K562 (cell line): Measurements from ENCODE around the gene RBM4B. TPM values are rescaled to one million over a fixed set of nuclear protein-coding genes. Genes with fewer than 3 reads are reported as not detected.

Source experiments
- CCAR2 ChIP-seq: fragments of 200-400 bp; formaldehyde crosslinking; IDR thresholded peaks from 2 replicates; pipeline ENCODE4 v1.6.1; 2017; ENCODE audit warnings: mild to moderate bottlenecking, low read depth, low read length
- DMBX1 ChIP-seq: fragments of 250-450 bp; sonication (Bioruptor Pico); IDR thresholded peaks from 2 replicates; pipeline ENCODE4 v1.8.0; 2022; ENCODE audit warnings: inconsistent platforms, mild to moderate bottlenecking, moderate library complexity, borderline replicate concordance
- MTA3 ChIP-seq: fragments of 450-650 bp; formaldehyde crosslinking; IDR thresholded peaks from 2 replicates; pipeline ENCODE4 v1.6.1; 2017; ENCODE audit warnings: mild to moderate bottlenecking, borderline replicate concordance
- MXD1 ChIP-seq: fragments of 250-450 bp; sonication (Bioruptor Pico); IDR thresholded peaks from 2 replicates; pipeline ENCODE4 v1.8.0; 2021; ENCODE audit warnings: borderline replicate concordance, mild to moderate bottlenecking, moderate library complexity; ENCODE audit not compliant: poor library complexity, severe bottlenecking
- PHF8 ChIP-seq: fragments of 200-600 bp; sonication (generic); IDR thresholded peaks from 2 replicates; pipeline ENCODE4 v1.6.1; 2012; ENCODE audit warnings: mixed run types, mild to moderate bottlenecking, inconsistent platforms, low read length, moderate library complexity, borderline replicate concordance
- REST ChIP-seq, 2 experiments: fragments of 450-650 bp; formaldehyde crosslinking in 1 of 2; IDR thresholded peaks; 2 replicates each; pipeline versions ENCODE4 v1.4.0 to v1.6.1; 2014 to 2020; ENCODE audit warnings: mild to moderate bottlenecking in 2 of 2, borderline replicate concordance in 1 of 2, low read depth in 1 of 2
- SIX5 ChIP-seq, 2 experiments: IDR thresholded peaks; 2 replicates each; pipeline ENCODE4 v1.6.1; 2011; ENCODE audit warnings: low read length in 2 of 2, borderline replicate concordance in 1 of 2, low read depth in 1 of 2, mild to moderate bottlenecking in 1 of 2, moderate library complexity in 1 of 2; ENCODE audit not compliant: insufficient read depth in 1 of 2
- TOE1 ChIP-seq, 2 experiments: fragments of 450-650 bp in 1 of 2; sonication (generic) in 1 of 2; formaldehyde crosslinking in 1 of 2; IDR thresholded peaks; 2 replicates each; pipeline versions ENCODE4 v1.7.1 to v1.8.0; 2016 to 2022; ENCODE audit warnings: borderline replicate concordance in 2 of 2, mild to moderate bottlenecking in 2 of 2, antibody characterized with exemption in 1 of 2, inconsistent platforms in 1 of 2, low read depth in 1 of 2, missing genetic modification reagents in 1 of 2, moderate library complexity in 1 of 2
- USF2 ChIP-seq: sonication (generic); formaldehyde crosslinking; IDR thresholded peaks from 2 replicates; pipeline ENCODE4 v1.5.0; 2020; ENCODE audit warnings: missing genetic modification reagents
- ZNF311 ChIP-seq: fragments of 250-450 bp; sonication (Bioruptor Pico); IDR thresholded peaks from 2 replicates; pipeline ENCODE4 v1.4.0; 2020; ENCODE audit warnings: mild to moderate bottlenecking, moderate library complexity
- ZNF384 ChIP-seq: IDR thresholded peaks from 2 replicates; pipeline ENCODE4 v1.6.1; 2012; ENCODE audit warnings: low read depth, low read length, improper control_type of control experiment
- ZNF512 ChIP-seq: IDR thresholded peaks from 2 replicates; pipeline ENCODE4 v1.6.1; 2016; ENCODE audit warnings: missing genetic modification characterization, missing compliant biosample characterization
- polyA plus RNA-seq, 8 experiments: library from polyadenylated mRNA; depleted of rRNA in 4 of 8; stranded (reverse) in 5 of 8; unstranded in 3 of 8; fragments of >200 nt; fragmentation: Nextera tagmentation in 2 of 8; fragmentation: Illumina TruSeq in 1 of 8; extraction: Ambion mirVana in 2 of 8; extraction: Trizol in 1 of 8; gene quantifications; 2 replicates each; pipeline versions ENCODE4 v1.2.1 to v1.2.3, GENCODE V29; 2011 to 2014; ENCODE audit warnings: inconsistent platforms in 1 of 8, missing spikeins in 1 of 8
- total RNA-seq, 7 experiments: library from RNA; depleted of rRNA in 6 of 7; stranded (reverse); fragments of >200 nt in 6 of 7; fragmentation: Illumina TruSeq in 2 of 7; extraction: Trizol in 2 of 7; gene quantifications; 2 replicates each; pipeline versions ENCODE4 v1.2.1 to v1.2.3, GENCODE V29; 2011 to 2021; ENCODE audit warnings: low replicate concordance in 1 of 7

Gene RBM4B
- total and polyA plus RNA-seq, 9 of the 15 experiments (the other 6 are each of a cell fraction or from before 2014, with no cell fraction given): 14.6 to 39.9 (median 23.3) TPM

- TF ChIP-seq TOE1 (IDR thresholded peaks at IDR 0.05; ENCODE audit: borderline replicate concordance) (peak; percentile 52; the same call in 1 of the 2 replicates), TOE1 (CRISPR knock-in tag; IDR thresholded peaks at IDR 0.05; ENCODE audit: borderline replicate concordance, low read depth) (peak; percentile 49; the same call in 1 of the 2 replicates), MTA3 (peak; percentile 86; the same call in 1 of the 2 replicates), SIX5 (IDR thresholded peaks at IDR 0.05; ENCODE audit: borderline replicate concordance in 1 of 2, insufficient read depth in 1 of 2, low read depth in 1 of 2, low read length in 2 of 2) (no peak), ZNF311 (CRISPR knock-in tag) (peak; percentile 69; the same call in 1 of the 2 replicates), DMBX1 (CRISPR knock-in tag) (peak; percentile 93), MXD1 (CRISPR knock-in tag) (peak; percentile 9), REST (IDR thresholded peaks at IDR 0.05; ENCODE audit: borderline replicate concordance) (no peak), REST (CRISPR knock-in tag; IDR thresholded peaks at IDR 0.05; ENCODE audit: low read depth) (no peak), ZNF512 (tag) (no peak), ZNF384 (no peak), USF2 (CRISPR knock-in tag) (no peak), CCAR2 (no peak), PHF8 (peak; percentile 96)
Observed at GRCh38 chr11:66616379-66617154, 61.1 kb downstream of the RBM4B start, which contains the start of gene RBM14 (continued).
